HG02571 (cell line): ENCODE measurements around the gene COL4A1.

ENCODE experiments used
- ATAC-seq: cut with Tn5 transposase; IDR thresholded peaks from one replicate; pipeline ENCODE4 v1.9.1; 2021; ENCODE audit warnings: mild to moderate bottlenecking, moderate library complexity; ENCODE audit not compliant: unreplicated experiment

Gene COL4A1

DNA sequence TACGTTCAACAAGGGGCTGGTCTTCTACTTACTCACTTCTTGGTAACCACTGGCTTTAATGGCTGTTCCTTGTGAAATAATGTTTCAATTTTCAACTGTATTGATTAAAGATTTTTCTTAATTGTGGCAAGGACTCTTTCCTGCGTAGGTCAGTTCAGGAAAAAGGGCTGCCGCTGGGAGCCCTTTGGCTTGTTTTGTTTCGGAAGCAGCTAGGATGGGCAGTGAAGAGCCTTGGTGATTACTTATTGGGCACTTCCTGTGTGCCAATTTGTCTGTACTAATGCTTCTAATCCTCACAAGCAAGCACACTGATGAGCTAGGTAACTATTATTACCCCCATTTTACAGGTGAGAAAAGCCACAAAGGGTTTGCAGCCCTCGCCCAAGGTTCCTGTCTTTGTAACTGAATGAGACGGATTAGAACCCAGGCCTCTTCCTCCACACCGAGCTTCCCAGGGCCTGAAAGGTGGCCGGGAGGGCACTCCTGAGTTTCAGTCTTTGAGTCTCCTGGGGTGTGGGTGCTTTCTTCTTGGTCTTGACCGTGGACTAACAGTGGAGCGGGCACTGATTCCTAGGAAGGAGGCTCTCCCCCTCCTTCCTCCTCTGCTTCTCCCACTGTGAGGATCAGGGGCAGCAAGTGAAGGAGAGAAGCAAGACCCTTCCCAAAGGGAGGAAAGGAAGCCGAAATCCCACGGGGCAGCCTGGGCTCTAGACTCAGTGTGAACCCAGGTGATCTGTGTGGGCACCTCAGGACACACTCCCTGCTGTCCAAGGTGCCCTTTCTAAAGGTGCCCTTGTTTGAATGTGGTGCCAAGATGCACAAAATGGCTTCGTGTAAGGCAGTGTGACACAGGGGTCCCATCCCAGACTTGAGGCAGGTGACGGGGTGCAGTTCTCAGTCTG is 3.8 kb upstream of the COL4A1 start:
- no peak for ATAC-seq

DNA sequence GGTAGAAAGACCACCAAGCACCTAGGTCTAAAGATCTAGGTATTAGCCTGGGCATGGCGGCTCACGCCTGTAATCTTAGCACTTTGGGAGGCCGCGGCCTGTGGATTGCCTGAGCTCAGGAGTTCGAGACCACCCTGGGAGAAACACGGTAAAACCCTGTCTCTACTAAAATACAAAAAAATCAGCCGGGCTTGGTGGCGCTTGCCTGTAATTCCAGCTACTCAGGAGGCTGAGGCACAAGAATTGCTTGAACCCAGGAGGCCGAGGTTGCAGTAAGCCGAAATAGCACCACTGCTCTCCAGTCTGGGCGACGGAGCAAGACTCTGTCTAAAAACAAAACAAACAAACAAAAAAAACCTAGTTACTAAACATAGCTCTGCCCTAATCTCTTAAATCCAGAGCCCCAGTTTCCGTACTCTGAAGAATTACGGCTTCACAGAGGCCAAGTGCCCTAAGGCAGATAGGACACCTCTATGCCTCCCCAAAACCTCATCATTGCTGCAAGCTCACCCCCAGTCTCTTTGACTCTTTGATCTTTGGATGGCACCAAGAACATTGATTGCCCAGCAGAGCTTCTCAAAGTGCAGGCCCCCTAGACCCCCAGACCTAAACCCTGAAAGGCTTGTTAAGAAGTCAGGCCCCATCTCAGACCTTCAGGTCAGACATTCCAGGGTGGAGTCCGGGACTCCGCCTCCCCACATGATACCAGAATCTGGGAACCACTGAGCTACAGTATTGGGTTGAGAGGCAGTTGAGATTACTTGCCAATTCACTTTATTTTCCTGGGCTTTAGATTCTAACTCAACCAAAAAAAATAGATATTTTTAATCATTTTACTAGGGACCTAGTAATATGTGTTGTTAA is 2.9 kb upstream of the COL4A1 start:
- no peak for ATAC-seq

DNA sequence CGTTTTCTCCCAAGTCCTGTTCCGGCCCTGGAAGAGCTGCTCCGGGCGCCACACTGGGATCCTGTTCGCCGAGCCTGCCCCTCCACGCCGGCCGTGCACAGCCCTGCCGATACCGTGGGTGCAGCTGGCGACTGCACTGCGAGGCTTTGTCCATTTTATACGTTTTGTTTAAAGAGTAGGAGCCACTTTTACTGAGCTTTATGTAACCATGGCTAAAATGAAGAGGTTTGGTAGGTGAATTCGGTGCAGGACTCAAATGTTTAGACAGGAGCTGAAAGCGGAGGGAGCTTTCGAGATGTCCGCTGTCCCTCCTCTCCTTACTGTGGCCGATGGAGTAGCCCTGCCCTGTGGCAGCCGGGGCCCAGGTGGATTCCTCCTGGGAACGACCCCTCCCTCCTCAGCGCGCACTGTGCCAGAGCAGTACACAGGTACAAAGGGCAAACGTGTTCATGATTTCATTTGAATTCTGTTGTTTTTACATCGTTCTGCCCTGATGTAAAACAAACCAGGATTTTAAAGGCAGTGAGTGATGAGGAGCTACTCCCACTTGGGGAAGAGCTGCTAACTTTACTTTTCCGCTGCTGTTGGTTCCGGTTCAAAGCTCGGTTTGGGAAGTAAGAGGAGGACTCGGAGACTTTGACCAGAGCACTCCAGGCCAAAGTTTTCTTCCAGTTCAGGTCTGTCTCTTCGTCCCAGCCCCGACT is 1.9 kb upstream of the COL4A1 start:
- no peak for ATAC-seq

DNA sequence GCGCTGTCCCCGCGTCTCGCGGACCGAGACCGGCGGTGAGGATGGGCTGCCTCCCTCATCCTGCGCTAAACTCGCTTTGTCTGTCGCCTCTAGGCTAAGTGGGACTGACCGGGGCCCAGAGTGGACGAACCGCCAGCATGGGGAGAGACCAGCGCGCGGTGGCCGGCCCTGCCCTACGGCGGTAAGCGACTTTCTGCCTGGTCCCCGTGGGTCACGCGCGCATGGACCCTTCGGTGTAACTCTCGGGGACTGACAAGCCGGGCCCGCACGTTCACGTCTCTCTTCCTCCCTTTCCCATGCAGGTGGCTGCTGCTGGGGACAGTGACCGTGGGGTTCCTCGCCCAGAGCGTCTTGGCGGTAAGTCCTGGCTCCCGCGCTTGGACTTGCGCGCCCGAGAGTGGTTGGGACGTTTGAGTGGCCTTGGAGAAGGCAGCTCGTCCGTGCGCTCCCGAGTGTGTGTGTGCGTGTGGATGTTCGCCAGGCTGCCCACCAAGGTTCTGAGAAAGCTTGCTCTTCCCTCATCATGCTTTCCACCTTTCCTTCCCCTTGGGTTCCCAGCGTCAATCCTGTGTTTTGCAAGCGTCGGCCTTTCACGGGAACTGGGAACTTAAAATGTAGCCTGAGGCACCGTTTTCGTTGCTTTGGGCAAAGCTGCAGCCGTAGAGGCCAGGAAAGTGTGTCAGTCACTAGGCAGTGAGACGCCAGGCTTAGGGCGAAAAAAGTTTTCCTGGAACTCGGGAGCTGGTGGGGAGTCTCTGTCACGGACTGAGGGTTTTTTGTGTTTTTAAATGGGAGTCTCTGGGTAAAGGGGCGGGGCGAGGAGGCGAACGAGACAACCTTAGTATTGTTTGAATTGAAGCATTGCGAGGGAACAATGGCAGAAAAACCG is 1.1 kb upstream of the COL4A1 start:
- no peak for ATAC-seq

DNA sequence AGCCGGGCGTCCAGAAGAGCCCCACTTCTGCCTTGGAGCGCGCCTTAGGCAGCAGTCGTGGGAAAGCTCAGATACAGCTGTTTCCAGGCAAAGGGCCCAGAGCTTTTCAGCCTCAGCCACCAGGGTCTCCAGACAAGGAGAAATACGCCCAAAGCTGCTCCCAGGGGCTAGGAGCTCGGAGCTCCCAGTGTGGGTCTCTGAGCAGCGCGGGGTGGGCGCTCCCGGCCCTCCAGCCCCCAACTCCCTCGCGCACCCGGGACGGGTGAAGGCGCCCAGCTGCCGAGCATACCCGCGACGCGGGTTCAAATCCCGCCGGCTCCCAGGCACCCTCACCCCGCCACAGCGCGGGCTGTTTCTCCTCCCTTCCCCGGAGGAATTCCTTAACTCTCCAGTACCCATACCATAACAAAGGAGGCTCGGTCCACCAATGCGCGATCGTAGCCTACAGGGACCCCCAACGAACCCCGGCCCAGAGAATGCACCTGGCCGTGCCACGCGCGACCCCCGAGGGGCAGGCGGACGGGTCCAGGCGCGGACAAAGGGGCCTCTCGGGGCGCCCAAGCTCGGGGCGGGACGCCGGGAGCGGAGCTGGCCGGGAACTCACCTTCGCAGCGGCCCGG is 507 bp downstream of the COL4A1 start:
- no peak for ATAC-seq

DNA sequence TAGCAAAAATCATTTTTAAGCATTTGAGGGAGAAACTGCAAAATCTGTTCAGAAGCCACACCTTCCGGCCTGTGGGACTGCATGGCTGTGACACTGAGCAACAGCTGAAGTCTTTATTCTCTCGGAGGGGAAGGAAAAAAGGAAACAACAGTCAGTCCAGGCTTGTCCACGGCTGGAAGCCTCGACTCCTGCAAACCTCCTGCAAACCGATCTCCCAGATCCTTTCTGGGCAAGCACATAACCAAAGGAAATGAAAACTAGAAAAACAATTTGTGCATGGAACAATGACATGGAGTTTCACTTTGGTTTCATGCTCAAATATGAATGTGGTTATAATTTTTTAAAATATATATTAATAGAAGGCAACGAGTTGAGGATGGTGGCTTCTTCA is 1.0 kb downstream of the COL4A1 start:
- no peak for ATAC-seq

DNA sequence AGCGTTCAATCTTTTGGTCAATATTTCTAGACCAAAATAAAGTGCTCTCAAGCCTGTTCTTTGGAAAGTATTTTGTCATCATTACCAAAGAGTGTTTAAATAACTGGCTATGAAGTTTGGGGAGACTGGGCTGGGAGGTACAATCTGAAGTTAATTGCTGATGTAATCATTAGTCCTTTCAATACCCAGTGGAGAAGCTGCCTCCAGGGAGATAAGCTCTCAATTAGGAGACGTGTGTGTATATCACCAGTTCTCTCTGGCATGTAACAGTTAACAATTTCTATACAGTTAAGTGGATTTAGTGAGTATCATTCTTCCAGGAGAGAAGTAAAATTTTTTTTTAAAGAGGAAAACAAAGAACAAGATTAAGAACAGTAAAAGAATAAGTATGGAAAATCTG is 1.4 kb downstream of the COL4A1 start:
- no peak for ATAC-seq

DNA sequence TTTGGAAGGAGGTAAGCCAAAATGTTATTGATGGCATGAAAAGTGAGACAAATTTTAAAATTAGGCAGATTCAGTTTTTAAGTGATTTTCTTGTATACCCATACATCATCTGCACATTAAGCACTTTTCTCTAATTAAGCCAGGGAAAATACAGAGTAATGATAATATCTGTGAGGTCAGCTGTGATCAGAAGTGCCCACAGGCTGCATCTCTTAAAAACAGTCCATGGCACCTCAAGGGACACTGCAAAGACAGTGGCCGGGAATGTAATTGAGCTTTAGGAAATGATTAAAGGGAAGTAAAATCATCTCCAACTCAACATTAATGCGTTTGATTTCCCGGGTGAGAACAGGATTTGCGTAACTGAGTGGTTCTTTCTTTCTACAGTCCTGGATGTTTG is 2.0 kb downstream of the COL4A1 start:
- ATAC-seq, result no peak

DNA sequence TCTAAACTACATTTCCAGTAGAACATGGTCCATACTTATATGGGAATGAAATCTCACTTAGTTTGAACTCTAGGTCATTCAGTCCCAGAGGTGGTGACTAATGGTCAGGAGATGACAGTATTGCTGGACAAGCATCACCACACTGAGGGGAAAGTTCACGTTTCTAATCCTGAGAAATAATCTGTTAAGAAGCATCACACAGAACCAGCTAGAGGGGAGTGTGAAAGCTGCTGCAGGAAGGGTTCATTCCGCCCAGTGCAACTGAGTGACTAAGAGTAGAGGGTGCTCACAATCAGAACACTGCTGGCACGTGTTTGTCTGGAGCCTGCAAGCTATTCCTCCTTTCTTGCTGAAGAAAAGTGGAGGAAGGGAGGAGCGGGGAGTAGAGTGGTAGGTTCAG is 2.7 kb downstream of the COL4A1 start:
- no peak for ATAC-seq

DNA sequence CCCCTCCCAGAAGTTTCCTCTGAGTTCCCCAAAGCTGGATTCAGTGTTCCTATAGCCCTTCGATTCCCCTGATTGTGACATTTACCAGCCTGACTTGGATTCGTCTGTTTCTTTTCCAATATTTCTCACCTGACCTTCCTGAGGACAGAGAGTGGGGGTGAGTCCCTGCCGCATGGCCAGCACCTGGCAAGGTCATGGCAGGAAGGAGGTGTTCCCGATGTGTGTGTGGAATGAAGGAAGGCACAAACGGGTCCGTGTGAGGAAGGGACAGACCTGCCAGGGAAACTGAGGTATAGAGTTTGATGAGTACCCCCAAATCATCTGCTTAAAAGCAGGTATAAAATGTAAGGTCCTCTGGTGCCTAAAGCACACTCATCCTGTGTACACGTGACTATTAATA is 3.3 kb downstream of the COL4A1 start:
- ATAC-seq, result no peak

DNA sequence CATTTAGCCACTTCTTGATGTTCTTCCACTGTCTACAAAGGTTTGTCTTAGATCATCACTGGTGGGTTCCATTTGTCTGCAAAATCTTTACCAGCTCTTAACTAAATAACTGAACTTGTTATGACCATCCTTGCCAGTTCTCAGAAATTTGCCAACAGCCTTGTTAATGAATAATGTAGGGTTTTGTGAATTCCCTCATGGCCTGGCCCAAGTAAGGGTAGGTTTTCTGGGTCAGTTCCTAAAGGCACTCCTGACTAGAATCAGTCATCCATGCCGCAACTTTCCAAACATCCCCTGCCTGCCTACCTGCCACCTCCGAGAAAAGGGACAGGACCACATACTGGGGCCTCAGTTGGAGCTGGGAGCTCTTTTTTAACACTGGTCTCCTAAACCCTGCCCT is 4.0 kb downstream of the COL4A1 start:
- no peak for ATAC-seq

DNA sequence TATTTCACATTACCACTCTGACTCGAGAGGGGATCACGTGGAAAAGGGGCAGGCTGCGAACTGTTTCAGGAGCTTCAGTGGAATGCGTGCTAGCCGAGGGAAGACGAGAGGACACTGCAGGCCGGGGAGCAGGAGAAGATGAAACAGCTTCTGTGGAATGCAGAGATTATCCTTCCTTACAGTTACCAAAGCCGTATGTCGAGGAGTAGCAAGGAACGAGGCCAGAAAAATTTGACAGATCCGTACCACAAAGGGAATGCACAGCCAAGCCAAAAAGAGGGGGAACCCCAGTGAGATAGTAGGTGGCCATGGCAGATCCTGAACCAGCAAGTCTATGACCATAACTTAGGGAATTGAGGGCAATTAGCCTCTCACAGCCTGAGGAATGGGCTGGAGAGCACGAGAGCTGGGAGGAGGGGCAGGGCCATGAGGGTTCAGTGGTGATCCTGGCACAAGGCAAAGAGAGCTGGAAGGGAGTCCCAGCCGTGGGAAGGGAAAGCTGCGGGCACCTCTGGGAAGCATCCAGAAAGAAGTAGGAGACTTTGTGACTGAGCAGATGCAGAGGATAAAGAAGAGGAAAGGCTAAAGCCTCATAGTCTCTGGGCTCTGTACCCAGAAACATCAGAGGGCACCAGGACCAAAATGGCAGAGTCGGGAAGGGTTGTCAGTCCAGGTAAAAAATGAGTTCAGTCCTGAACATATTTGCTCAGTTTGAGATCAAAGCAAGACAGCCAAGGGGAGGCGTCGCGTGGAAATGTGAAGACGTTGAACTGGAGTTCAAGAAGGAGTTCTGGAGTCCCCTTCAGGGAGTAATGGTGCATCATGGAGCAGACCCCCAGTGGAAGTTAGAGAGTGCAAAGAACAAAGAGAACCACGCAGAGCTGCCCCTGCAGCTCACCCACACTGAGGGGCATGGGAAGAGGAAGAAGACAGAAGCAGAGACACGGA is 5.1 kb downstream of the COL4A1 start:
- ATAC-seq, result no peak

DNA sequence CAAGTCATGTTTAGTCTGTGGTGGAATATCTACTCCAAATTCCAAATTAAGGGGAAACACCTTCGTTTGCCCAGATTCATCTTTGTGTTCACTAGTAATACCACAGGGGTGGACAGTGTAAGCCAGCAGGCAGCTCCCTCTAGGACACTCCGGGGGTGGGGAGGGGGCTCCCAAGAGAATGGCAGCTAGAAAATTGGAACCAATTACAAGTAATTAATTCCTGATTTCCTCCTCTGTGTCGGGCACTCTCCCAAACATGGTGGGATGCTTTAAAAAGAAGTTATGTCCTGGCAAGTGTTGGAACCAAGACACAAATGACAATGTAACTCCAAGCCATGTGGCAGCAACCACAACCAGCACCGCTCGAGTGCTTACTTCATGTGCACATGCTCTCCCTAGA is 5.9 kb downstream of the COL4A1 start:
- no peak for ATAC-seq

DNA sequence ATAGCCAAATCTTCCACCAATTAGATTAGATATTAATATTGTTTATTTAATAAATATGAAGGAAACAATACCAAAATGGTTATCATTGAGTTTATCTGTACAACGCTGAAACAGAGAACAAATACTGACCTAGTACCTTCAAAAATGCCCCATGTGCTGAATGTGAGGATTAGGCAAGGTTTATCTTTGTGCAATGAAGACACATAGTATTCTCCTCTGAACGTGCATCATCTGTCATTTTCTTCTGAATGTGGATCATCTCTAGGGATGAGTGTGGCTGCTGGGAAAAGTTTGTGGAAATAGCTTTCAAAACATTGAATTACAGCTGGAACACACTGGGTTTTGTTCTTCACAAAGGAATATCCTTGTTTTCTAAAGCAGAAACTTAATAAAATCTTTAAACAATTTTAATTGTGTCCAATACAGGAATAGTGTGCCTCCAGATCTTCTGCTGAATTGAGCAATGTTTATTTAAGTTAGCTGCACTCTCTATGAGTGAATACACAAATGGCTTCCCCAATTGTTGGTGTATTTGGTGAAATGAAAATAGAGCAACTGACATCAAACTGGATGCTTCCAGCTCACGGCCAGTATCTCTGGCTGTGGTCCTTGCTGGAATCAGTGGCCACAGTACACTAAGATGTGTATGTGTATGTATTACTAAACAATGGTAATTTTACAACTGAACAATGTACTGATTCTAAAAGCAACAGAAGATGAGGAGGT is 6.7 kb downstream of the COL4A1 start:
- ATAC-seq, result no peak

DNA sequence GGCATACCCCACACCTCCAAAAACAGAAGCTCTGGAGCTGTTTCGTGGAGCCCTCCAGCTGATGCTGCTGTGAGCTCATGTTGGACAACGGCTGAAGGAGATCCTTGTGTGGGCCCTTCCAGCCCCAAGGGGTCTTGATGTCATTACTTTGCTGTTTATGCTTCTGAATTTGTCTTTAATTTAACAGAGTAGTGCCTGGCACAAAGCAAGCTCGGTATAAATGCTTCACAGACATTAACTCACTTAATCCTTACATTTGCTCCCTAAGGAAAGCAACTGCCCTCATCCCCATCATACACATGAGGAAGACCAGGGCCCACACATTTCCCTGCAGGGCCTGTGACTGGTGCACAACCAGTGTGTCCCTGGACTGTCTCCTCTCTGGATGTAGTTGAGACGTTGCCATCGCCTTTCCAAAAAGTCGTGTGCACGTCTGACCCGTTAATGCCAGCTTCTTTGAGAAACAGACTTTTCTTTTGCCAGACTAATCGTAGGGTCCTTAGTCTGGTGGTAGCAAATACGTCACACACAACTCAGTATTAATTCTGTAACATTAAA is 7.6 kb downstream of the COL4A1 start:
- no peak for ATAC-seq

DNA sequence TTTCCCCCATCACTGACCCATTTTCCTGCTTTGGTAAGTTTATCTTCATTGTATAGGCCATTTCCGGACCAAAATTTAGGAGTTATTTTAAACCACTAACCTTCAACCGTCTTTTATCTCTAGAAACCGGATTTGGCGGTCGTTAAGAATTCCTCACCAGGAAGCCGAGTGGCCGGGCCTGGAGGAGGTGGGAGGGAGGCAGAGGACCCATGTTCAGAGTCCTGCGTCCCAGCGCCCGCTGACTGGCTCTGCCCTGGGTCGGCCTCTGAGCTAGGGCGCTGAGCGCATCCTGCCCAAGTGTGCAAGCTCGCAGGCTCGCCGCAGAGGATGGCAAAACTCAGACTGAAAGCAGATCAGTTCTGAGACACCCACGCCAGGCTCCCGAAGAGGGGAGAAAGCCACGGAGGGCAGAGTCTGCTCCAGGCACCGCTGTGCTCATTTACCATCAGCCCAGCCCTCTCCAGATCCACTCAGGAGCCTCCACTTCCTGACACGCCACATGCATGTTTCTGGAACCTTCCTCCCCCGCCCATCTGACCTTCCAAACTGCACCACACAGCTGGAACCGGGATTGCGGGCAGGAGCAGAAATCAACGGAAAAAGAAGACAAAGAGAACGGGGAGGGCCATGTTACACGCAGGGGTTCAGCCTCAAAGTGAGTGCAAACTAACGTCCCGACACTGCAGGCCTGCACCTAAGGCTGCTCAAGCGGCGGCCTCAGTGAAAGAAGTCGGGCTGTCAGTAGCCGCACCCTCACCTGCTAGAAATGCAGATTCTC is 8.3 kb downstream of the COL4A1 start:
- no peak for ATAC-seq
